DMS153 treated with DMSO at 0.1 percent for 48 hours (cell line): ENCODE data around the gene TBC1D1.
"Not testable (repeated sequence)": the region's sequence is repeated elsewhere in the genome, so short reads cannot be mapped to it uniquely, and the experiment has no call there.

ENCODE experiments used
- DNase-seq: peaks from one replicate; lab custom pipeline; 2025; ENCODE audit not compliant: unreplicated experiment; lab: John Stamatoyannopoulos, UW

The TBC1D1 gene

DNA sequence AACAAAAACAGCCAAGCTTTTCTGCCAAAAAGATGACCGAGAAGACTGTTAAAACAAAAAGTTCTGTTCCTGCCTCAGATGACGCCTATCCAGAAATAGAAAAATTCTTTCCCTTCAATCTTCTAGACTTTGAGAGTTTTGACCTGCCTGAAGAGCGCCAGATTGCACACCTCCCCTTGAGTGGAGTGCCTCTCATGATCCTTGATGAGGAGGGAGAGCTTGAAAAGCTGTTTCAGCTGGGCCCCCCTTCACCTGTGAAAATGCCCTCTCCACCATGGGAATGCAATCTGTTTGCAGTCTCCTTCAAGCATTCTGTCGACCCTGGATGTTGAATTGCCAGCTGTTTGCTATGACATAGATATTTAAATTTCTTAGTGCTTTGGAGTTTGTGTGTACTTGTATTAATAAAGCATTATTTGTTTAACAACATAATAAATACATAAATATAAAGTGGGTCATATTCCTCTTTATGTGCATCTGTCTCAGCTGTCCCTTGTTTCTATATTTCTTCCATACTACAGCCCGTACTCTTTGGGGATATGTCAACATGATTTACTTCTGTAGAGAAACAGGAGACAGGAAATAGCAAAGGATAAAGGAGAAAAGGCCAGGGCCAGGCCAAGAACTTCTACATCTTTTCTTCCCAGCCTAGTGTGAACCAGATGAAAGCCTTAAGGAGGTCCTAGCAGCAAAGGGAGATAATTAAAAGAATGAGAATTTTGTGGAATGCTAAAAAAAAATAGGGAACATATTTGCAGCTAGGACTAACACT lies 70.0 kb downstream of the TBC1D1 start:
- DNase-seq = no peak

DNA sequence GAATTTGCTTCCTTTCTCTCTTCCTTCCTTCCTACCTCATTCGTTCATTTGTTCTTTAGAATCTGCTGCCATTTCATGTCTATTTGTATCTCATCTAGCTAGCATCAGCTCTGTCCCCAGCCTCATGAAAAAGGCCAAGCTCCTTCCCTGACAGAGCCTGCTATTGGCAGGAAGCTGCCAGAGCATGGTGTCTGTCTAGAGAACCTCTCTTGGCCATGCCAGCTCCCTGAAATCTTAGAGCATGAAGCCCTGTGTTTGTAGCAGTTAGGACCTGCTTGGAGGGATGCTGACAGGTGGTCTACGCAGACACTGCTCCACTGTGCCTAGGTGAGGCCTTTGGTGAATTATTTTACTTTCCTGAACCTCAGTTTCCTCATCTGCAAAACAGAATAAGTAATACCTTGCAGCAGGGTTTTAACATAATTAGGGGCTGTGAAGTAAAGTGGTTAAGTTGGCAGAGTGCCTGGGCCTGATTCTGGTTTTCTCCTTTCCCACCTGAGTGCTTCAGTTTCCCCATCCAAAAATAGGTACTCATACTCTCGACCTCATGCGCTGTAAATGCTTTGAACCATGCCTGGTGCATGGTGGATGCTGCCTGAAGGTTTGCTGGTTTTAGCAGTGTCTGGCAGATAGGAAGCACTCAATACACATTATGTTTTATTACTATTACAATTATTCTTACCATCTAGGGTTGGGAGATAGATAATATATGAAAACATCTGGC lies 74.0 kb downstream of the TBC1D1 start:
- DNase-seq = no peak

GRCh38 chr4:37966044-37966443 lies 75.2 kb downstream of the TBC1D1 start:
- DNase-seq = no peak

GRCh38 chr4:37967736-37968135 lies 76.9 kb downstream of the TBC1D1 start:
- no peak for DNase-seq

GRCh38 chr4:37968747-37969146 lies 77.9 kb downstream of the TBC1D1 start:
- no peak for DNase-seq

DNA sequence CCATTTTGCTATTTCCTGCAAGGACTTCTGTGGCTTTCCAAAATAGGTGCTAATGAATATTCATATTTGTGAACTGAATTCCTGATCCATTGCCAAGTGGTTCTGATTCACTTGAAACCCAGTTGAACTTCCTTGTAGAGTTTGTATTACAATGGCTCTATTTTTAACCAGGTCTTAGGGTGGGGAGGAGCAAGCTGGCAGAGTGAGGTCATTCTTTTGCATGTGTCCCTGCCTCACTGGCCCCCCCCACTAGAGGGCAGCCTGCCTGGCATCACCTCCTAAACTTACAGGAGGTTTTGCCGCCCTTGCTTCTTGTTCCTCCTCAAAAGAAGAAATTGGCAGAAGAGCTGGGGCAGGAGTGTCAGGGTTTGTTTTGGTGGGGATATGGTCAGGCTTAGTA lies 79.8 kb downstream of the TBC1D1 start:
- DNase-seq = no peak

DNA sequence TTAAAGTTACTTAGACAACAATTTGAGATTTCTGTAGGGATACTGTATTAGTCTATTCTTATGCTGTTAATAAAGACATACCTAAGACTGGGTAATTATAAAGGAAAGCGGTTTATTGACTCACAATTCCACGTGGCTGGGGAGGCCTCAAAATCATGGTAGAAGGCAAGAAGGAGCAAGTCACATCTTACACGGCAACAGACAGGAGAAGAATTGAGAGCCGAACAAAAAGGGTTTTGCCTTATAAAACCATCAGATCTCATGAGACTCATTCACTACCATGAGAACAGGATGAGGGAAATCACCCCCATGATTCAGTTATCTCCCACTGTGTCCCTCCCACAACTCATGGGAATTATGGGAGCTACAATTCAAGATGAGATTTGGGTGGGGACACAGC lies 80.3 kb downstream of the TBC1D1 start:
- DNase-seq = no peak

DNA sequence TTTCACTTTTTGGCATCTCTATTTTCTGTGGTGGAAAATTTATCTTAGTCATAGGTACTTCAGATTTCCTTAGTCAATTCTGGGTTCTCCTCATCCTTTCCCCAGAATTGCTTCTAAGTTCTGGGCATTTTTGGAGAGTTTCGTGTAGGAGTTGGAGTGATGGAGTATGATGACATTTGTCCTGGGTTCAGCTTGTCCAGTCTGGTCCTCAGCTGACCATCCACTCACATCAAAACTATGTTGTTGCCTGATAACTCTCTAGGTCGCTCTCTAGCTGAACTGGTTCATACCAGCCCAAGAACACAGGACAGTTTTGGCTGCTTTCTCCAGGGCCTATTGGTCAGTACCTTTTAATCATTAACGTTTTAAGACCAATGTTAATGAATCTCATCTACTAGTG lies 82.6 kb downstream of the TBC1D1 start:
- no peak for DNase-seq

DNA sequence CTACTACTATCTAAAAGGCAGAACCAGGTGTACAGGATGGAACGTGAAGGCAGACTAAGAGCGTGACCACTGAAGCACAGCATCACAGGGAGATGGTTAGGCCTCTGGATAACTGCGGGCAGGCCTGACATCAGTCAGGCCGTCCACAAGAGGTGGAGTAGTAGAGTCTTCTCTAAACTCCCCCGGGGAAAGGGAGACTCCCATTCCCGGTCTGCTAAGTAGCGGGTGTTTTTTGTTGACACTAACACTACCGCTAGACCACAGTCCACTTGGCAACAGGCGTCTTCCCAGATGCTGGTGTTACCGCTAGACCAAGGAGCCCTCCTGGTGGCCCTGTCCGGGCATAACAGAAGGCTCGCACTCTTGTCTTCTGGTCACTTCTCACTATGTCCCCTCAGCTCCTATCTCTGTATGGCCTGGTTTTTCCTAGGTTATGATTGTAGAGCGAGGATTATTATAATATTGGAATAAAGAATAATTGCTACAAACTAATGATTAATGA lies 84.5 kb downstream of the TBC1D1 start:
- not testable (repeated sequence) for DNase-seq

GRCh38 chr4:37976507-37976906 lies 85.6 kb downstream of the TBC1D1 start:
- DNase-seq = no peak

- no peak for DNase-seq
Observed at GRCh38 chr4:37976991-37977470, 86.1 kb downstream of the TBC1D1 start.

DNA sequence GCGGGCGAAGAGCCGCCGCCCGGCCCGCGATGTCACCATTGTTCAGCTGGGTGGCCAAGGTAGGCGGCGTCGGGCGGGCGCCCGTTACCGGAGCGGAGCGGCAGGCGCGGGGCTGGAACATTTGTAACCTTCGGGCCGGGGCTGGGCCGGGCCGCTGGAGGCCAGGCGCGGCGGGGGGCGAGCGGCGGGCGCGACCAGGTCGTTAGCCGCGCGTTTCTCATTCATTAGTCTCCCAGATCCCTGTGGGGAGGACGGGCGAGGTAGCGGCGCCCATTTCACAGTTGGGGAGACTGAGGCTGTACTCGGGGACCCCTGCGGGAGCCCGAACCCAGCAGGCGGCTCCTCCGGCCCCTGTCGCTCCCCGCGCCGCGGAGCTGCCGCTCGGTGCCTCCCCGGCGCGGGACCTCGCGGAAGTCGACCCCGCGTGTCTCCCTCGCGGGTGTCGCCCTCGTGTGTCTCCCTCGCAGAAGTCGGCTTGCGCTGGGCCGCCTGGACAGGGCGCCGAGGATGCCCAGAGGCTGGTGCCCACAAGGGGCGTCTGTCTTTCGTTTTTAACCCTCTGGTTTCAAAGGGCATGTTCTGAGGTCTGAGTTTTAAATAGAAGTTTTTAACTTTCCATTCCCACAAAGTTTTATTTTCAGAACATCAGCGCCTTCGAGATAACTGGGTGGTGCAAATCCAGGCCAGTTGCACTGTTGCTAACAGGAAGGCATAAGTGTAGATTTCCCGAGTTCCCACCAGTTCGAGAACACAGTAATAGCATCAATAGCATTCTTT lies 86.8 kb downstream of the TBC1D1 start:
- no peak for DNase-seq

DNA sequence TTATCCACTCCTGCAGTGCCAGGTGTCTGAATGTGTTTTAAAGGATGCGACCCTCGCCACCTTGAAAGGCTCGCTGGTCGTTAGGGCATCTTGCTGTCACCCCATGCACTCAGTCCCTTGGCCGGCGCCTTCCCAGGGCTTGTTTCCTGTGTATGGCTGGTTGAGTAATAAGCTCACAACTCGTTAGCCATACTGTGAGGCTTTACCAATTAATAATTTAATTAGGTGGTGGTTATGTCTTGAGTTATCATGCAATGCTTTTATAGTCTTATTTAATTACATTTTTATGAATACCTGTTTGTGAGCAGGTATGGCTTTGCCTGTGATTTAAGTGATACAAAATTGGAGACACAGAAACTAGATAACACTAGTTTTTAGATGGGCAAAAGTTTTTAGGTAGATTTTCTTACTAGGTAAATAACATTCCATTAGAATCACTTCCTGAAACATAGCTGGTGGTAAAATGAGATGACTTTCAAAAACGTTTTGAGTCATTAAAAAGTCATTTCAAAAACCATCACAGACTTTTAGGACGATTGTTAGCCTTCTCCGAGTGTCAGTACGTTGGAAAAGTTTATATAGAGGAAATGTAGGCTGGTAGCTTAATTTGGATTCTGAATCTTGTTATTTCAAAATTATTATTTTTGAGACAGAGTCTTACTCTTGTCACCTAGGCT lies 87.5 kb downstream of the TBC1D1 start:
- DNase-seq = no peak

DNA sequence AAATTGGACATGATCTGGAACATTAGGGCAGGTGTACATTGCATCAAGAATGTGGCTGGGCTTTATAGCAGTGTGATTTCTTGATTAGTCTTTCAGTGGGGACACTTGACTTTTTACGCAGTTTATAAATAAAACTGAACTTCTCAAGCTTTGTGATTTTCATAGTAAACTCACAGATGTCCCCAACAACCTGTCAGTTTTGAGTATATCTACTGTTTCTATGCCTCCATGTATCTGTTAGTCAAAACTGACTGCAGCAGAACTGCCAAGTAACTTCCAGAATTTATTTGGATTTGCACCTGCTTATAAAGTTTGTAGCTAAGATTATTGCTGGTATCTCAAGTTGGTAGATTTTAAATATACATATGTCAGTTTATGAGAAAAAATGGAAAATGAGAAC lies 89.4 kb downstream of the TBC1D1 start:
- DNase-seq = no peak

GRCh38 chr4:37981425-37981824 lies 90.5 kb downstream of the TBC1D1 start:
- no peak for DNase-seq

DNA sequence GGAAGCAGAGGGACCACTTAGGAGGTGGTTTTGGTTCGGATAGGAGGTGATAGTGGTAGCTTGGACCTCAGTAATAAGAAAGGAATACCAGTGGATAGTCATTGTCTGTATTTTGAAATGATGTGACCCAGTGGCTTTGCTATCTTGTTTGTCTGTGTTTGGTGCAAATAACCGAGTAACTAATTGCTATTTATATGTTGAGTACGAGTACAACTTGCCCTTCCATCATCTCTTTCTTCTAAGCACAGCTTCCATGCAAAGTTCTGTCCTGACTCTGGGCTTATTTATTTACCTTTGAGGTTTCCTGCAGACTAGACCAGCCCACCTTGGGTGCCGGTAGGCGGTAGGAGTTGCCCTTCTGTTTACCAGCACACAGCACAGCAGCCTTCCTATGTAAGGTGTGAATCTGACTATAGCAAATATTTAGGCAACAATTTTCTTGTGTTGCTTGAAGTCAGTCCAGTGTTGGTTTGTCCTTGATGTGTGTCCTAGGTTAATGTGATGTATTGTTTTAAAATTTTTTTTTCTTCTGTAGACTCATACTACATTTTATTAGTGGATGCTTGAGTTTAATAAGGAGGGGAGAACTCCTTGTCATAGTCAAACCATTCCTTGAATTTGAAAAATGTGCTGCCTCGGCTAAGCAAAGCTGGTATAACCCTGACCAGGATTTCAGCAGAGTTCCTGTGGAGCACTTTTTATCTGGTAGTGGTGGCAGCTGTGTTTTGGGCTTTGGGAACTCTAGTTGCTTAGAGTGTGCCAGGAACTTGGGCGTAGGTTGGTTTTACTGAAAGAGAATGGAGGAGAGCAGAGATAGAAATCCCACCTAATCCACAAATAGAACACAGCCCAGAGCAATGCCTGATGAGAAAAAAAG lies 91.2 kb downstream of the TBC1D1 start:
- DNase-seq = no peak

DNA sequence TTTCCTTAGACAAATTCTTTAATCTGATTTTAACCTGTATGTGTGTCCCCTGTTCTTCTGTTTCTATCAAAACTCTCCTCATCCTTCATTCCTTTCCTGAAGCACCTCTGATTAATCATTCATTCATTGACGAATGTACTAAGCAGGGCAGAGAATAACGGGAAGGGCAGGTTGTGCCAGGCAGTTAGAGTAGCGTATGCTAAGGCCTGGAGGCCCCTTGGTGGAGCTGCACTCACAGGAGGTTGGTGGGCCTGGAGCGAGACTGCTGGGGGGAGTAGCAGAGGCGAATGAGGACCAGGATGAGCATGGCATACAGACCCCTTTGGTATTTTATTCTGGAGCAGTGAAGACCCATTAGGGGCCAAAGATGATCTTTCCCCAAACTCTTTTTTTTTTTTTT lies 91.9 kb downstream of the TBC1D1 start:
- no peak for DNase-seq

GRCh38 chr4:37983951-37984350 lies 93.1 kb downstream of the TBC1D1 start:
- DNase-seq = no peak

GRCh38 chr4:37985730-37986275 lies 94.9 kb downstream of the TBC1D1 start:
- no peak for DNase-seq

- DNase-seq = no peak
Observed at GRCh38 chr4:37988670-37989069, 97.8 kb downstream of the TBC1D1 start.
